Body of pancreas (tissue), 4 donors: ENCODE results near the gene PCSK6.

Experiments used
- POLR2A ChIP-seq, 3 donors: fragments of 450-650 bp; IDR thresholded peaks; one replicate each; pipeline ENCODE4 v1.6.1; 2016; ENCODE audit warnings: antibody characterized with exemption in 3 of 3, mild to moderate bottlenecking in 2 of 3
- TF ChIP-seq, protein P1 (sequence below), 7 experiments: fragments of 450-650 bp in 4 of 7; fragments of 200-600 bp in 3 of 7; sonication (generic) in 3 of 7; IDR thresholded peaks; one replicate each; pipeline ENCODE4 v1.5.1; 2016 to 2019; ENCODE audit warnings: antibody characterized with exemption in 7 of 7

DNA sequence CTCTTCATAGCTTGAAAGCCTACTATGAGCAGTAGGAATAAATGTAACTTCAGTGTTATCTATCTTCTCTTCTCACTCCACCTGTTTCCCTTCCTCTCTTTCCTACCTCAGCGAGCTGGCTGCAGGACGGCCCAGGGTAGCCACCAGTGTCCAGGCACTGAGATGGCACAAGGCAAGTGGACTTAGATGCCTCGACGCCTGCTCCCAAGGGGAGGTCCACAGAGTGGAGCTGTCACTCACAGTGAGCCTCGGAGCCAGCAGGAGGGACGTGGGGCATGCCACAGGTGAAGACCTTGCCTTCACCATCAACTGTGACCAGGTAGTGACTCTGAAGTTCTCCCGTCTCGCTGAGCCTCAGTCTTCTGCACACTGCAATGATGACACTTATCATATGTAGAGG lies 88.2 kb downstream of the PCSK6 start:
- TF ChIP-seq, protein P1, sequence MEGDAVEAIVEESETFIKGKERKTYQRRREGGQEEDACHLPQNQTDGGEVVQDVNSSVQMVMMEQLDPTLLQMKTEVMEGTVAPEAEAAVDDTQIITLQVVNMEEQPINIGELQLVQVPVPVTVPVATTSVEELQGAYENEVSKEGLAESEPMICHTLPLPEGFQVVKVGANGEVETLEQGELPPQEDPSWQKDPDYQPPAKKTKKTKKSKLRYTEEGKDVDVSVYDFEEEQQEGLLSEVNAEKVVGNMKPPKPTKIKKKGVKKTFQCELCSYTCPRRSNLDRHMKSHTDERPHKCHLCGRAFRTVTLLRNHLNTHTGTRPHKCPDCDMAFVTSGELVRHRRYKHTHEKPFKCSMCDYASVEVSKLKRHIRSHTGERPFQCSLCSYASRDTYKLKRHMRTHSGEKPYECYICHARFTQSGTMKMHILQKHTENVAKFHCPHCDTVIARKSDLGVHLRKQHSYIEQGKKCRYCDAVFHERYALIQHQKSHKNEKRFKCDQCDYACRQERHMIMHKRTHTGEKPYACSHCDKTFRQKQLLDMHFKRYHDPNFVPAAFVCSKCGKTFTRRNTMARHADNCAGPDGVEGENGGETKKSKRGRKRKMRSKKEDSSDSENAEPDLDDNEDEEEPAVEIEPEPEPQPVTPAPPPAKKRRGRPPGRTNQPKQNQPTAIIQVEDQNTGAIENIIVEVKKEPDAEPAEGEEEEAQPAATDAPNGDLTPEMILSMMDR (IDR thresholded peaks at IDR 0.05), result no peak
- TF ChIP-seq POLR2A (IDR thresholded peaks at IDR 0.05), result no peak
